ENCODE data around the gene PAQR6.
A peak's percentile ranks its signal among the peaks of the same experiment; 100 is the strongest.

Gene PAQR6

GRCh38 chr1:156262461-156263287, 14.8 kb upstream of the PAQR6 start:
- DNase-seq = no peak

- no peak for DNase-seq
Measured at GRCh38 chr1:156260896-156261295, 13.0 kb upstream of the PAQR6 start.

GRCh38 chr1:156259805-156260204, 11.9 kb upstream of the PAQR6 start:
- DNase-seq = no peak

- DNase-seq = no peak
Measured at GRCh38 chr1:156258859-156259258, 11.0 kb upstream of the PAQR6 start.

GRCh38 chr1:156257711-156258110, 9.9 kb upstream of the PAQR6 start:
- no peak for DNase-seq

- DNase-seq = no peak
Measured at GRCh38 chr1:156253634-156254033, 5.8 kb upstream of the PAQR6 start.

- DNase-seq = no peak
Measured at GRCh38 chr1:156251527-156251926, 3.7 kb upstream of the PAQR6 start.

GRCh38 chr1:156249593-156249992, 1.7 kb upstream of the PAQR6 start:
- DNase-seq = no peak

- DNase-seq = no peak
Measured at GRCh38 chr1:156248323-156248683, 447 bp upstream of the PAQR6 start.

GRCh38 chr1:156246781-156247459, 936 bp downstream of the PAQR6 start:
- no peak for DNase-seq

GRCh38 chr1:156246241-156246780, 1.5 kb downstream of the PAQR6 start:
- no peak for DNase-seq

- peak; percentile 16 for DNase-seq
Measured at GRCh38 chr1:156245451-156246232, 2.2 kb downstream of the PAQR6 start.

- no peak for DNase-seq
Measured at GRCh38 chr1:156244712-156245111, 3.1 kb downstream of the PAQR6 start.

GRCh38 chr1:156244126-156244525, 3.7 kb downstream of the PAQR6 start:
- DNase-seq = no peak

GRCh38 chr1:156242738-156243137, 5.1 kb downstream of the PAQR6 start:
- DNase-seq = no peak

- no peak for DNase-seq
Measured at GRCh38 chr1:156241926-156242325, 5.9 kb downstream of the PAQR6 start, which contains the start of gene BGLAP. Gene BGLAP (plus strand): TSS chr1:156242184. CDS start chr1:156242232, 48 bp downstream.

GRCh38 chr1:156241311-156241811, 6.5 kb downstream of the PAQR6 start:
- DNase-seq = no peak

- no peak for DNase-seq
Measured at GRCh38 chr1:156238248-156238647, 9.6 kb downstream of the PAQR6 start.

GRCh38 chr1:156236164-156236563, 11.7 kb downstream of the PAQR6 start:
- DNase-seq = no peak

GRCh38 chr1:156233426-156234127, 14.3 kb downstream of the PAQR6 start:
- DNase-seq = no peak

- no peak for DNase-seq
Measured at GRCh38 chr1:156232201-156232894, 15.5 kb downstream of the PAQR6 start.

- DNase-seq = no peak
Measured at GRCh38 chr1:156230473-156230837, 17.4 kb downstream of the PAQR6 start.
